IPS-11a (cell line): Measurements from ENCODE around the gene CDC14C.

Source experiments
- H3K4me3 ChIP-seq: one replicate; pipeline ENCODE4 v1.5.1; 2013; ENCODE audit warnings: low read depth, low read length, control low read depth

Gene CDC14C

DNA sequence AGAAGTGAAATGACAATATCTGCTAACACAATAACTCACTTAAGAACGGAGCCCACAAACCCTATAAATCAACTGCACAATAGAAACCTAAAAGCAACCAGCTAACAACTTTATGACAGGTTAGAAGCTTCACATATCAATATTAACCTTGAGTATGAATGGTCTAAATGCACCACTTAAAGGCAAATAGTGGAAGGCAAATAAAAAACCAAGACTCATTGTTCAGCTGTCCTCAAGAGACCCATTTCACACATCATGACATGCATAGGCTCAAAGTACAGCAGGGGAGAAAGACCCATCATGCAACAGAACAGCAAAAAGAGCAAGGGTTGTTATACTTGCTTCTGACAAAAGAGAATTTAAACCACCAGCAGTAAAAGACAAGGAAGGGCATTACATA lies 46.8 kb downstream of the CDC14C start:
- H3K4me3 ChIP-seq, result no peak overlapping the region

DNA sequence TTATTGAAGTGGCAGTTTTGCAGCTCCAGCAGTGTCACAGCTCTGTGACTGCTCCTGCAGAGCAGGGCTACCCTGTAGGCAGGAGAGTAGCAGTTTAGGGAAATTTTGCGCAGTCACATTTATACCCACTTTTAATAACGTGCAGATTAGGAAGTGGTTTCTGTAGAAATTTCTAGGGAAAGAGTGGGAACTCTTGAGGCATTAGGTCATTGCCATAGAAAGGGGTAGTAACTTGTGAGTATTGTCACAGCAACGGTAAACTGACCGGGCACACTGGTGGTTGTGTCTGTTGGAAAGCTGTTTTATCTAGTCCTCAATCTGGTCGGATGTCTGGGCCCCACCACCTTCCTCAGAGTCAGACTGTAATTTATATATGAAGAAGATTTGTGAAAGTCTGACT lies 51.9 kb downstream of the CDC14C start:
- H3K4me3 ChIP-seq, result no peak overlapping the region

DNA sequence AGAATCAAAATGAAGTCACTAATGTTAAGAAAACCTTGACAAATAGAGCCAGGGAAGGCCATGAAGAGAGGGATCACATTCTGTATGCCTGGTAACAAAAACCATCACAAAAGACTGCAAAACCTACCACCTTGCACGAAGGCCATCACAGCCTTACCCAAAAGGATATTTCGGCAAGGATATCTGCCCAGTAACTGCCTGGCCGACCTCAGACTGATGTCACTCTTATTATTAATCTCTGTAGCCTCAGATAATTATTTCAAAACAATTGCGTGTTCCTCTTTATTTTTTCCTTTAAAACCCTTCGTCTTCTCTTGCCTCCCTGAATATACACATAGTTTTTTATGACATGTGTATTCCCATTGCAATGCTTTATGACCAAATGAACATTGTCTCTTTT lies 52.5 kb downstream of the CDC14C start:
- no peak overlapping the region for H3K4me3 ChIP-seq
